Measurements from ENCODE around the gene TNIK.
A peak's percentile ranks its signal among the peaks of the same experiment; 100 is the strongest.
"Not testable (repeated sequence)": the region's sequence is repeated elsewhere in the genome, so short reads cannot be mapped to it uniquely, and the experiment has no call there.

Gene TNIK

DNA sequence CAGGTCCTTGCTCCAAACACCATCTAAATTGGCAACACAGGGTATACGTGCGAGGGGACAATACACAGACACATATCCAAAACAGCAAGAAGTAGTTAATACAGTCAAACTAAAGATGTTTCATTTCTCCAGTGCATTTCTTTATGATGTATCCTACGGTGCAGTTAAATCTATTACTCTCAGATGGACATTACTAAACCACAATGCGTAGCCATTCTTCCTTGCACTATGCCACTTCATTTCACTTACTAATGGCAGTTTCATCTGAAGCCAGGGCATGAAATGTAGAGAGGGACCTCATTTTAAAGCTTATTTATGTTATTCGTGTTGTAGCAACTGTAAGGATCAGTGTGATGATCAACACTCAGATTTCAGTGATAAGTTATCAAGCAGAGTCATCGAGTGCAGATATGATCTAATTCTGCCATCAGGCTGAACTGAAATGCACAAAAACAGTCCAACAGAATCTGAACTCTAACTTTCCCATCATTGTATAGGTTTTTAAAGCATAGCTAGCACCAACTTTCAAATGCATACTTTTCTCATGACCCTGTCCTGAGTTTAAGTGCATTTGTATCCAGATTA, 14.5 kb downstream of the TNIK start:
- DNase-seq = no peak

DNA sequence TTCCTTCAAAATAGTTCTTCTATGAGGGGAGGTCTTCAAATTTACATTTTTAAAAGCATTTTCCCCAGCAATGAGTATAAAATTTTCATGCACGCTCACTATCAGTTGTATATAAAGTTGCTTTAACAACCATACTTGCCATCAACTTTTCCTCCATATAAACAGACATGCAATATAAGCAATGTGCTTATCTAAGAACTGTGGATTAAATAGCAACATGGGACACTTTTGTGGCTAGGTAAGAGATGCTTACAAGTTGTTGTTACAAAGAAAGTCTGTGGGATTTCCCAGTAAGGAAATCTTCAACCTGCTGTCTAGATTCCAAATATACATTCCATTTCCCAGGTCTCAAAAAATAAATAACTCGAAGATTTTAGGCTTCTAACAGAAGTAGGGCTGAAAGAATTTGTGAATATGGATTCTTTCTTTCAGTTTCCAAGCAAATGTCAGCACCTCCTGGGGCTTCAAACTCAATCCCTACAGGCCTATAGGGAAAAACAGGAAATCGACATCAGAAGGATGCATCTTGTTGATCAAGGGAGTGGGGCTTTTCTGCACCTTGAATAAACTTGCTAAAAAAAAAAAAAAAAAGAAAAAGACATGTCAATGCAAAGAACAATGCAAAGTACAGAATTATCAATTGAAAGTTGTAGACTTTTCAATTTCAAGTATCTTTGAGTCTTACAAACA, 16.1 kb downstream of the TNIK start:
- peak; percentile 71 for DNase-seq

DNA sequence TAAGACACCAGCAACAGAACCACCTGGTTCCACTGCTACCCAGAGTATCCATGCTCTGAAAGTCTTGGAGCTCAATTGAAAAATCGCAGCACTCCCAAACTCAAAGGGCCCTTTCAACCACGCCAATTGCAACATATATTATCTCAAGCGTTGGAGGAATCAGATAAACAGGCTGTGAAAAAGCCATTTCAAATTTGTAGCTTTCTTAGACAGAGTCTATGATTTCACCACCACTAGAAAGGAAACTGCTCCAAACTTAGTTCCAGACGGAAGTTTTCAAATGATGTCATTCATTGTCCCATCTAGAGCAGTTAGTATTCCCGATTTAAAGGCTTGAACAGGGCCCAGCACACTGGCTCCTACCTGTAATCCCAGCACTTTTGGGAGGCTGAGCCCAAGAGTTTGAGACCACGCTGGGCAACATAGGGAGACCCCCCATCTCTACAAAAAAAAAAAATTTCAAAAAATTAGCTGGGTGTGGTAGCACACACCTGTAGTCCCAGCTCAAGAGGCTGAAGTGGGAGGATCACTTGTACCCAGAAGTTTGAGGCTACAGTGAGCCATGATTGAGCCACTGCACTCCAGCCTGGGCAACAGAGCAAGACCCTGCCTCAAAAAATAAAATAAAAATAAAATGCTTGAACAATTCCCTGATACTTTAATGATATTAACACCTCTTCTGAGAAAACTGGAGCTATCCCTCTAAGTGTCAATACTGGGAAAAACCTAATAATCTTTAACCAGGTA, 16.8 kb downstream of the TNIK start:
- DNase-seq = peak; percentile 60

DNA sequence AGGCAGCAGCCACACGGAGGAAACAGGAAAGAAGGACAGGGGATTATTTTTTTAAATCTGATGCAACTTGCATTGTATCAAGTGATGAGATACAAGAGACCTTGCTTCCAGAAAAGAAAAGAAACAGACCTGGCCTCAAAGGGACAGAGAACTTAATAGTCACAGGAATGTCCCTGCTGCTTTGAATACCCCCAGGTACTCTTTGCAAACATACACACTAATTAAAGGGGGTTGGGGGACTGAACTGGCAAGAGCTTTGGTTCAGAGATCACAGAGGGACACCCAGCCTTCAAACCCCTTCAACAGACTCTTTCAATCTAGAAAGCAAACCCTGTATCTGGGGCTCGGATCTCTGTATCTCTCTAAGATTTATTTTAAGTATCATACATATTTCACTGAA, 18.0 kb downstream of the TNIK start:
- no peak for DNase-seq

DNA sequence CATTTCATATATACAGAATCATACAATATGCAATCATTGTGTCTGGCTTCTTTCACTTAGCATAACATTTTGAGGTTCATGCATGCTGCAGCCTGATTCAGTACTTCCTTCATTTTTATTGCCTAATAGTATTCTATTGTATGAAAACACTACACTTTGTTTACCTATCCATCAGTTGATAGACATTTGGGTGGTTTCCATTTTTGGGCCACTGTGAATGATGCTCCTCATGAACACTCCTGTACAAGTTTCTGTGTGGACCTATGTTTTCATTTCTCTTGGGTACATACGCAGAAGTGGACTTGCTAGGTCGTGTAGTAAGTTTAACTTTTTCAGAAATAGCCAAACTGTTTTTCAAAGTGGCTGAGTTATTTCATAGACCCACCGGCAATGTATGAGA, 18.8 kb downstream of the TNIK start:
- DNase-seq = no peak

DNA sequence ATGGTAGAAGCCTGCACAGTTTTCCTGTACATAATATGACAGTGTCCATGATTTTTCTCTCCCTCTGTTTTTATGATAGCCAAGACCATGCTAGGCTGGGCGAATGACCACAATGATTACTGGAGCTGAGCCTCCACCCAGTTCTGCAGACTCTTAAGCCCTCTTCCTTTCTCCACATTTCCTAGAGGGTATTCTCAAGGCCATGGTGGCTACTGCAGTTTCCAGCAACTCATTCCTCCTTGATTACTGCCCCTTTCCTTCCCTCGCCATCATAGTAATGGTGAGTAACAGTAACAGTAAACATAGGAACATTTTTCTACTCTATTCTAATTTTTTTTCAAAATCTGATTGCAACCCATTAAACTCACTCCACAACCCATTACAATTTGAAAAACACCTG, 20.2 kb downstream of the TNIK start:
- no peak for DNase-seq

DNA sequence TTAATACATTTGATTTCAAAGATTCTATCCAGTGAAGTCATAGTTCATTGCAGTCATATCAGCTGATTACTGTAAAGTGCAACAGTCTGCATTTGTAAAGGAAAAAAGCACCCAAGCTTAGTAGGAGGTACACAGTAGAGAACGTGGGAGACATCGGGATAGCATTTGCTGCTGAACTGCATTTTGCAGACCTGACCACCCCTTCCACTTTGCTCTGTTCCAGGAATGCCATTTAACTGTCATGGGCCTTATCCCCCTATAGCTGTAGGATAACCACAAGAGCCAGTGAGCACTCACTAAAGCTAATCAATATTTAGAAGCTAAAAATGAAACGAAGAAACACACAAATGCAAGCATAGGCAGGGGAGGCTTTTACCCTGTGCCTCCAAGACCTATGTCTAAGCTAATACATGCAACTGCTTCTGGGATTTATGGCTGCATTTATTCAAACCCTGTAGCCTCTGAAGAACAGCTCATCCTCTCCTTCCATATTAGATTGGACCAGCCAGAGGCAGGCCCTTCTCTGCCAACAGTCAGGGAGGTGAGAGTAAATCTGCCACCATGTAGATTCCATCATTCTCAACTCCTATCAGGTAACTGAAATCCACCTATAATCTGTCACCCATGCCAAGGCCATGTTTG, 23.0 kb downstream of the TNIK start:
- DNase-seq = no peak

DNA sequence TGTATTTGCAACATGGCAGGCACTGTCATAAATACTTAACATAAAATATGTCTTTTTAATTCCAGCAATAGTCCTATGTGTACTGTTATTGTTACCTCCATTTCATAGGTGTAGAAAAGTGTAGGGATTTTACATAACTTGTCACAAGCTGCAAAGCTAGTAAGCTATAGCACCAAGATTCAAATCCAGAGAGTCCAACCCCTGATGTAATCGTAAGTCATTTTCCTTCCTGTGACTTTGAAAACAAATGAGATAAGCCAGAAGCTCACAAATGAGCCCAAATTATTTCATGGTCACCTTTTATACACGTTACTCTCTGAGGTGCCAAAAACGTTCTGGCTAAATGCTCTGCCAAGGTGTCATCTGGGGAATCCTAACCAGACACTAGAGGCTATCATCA, 23.8 kb downstream of the TNIK start:
- no peak for DNase-seq

DNA sequence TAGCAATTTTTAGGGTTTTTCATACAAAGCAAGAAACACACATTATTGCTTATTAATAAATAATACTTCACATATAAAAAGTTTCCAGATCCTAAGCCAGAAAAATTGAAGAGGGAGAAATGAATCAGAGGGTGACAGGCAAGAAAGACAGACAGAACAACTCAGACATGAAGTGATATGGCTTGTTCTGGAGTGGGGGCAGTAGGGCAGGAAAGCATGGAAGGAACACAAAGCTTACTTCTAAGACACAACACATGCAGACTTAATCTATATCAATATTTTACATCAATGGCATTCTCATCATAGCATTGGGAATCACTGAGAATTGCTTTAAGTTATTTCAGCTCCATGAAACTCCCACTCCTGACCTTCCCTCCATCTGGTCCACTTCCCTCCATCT, 24.4 kb downstream of the TNIK start:
- DNase-seq = no peak

DNA sequence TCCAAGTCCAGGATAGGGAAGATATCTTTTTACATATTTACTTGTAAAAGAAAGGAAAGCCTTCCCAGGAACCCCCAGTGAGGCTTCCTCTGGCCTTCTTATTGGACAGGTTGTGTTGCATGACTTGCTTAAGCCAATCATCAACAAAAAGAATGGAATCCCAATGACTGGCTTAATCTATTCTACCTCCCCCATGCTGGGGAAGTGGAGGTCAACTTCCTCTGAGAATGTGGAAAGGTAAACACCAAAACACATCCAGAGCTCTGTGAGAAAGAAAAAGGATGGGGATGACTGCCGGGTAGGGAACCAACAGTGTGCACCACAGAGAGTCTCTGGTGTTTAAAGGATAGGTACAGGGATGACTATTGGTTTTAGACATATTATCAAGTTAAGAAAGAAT, 25.1 kb downstream of the TNIK start:
- no peak for DNase-seq

DNA sequence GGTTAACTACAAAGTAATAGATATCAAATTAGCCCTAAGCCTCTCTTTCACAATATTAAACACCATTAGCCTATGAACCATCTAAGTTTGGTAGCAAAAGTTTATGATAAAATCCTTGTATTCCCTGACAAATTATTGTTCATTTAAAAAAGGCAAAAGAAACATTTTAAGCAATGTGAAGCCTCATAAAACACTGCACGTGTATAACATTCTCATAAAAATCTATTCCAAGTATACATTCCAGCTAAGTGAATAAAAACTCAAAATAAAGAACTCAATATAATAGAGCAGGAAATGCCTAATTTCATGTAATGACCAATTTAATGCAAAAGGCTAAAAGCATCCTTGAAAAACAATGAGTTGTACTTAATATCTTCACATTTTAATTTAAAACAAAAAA, 27.7 kb downstream of the TNIK start:
- DNase-seq = no peak

DNA sequence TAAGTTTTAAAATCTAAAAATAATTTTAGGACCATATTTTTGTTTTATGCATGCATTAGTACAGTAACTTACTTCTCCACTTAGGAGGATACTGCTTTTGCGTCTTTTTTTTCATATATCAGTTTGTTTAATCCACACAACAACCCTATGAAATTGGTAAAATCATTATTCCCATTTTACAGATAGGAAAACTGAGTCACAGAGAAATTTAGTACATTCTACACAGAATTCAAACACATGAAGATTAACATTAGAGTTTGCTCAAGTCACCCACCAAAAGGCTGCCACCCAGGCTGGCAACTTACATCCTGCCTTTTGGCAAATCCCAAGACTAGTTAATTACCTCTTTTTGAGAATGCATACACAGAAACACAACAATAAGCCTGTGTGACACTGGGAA, 28.7 kb downstream of the TNIK start:
- no peak for DNase-seq

DNA sequence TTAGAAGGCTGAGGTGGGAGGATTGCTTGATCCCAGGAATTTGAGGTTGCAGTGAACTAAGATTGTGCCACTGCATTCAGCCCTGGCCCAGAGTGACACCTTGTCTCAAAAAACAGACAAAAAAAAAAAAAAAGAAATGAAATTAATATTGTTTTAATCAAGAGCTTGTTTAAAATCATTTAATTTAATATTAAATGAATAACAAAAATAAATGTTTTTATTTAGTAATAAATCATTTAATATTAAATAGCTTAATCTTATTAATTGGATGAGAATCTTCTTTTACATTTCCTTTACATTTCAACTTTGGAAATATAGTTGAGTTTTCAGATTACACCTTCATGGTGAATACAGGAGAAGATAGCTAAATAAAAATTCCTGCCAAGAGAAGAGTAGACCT, 29.7 kb downstream of the TNIK start:
- no peak for DNase-seq

DNA sequence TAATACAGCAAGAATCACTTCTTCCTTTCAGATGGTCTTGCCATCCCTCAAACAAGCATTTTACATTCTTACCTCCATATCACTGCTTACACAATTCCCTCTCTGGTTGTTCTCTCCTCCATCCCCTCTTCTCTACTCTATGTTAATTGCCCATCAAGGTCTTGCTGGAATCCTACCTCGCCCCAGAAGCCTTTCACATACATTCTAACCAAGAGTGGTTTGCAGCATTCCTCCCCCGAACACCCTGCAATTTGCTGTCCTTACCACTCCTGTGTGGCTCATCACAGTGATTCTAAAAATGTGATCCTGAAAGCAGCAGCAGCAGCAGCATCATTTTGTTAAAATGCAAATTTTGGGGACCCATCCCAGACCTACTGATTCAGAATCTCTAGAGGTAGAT, 30.6 kb downstream of the TNIK start:
- DNase-seq = no peak

DNA sequence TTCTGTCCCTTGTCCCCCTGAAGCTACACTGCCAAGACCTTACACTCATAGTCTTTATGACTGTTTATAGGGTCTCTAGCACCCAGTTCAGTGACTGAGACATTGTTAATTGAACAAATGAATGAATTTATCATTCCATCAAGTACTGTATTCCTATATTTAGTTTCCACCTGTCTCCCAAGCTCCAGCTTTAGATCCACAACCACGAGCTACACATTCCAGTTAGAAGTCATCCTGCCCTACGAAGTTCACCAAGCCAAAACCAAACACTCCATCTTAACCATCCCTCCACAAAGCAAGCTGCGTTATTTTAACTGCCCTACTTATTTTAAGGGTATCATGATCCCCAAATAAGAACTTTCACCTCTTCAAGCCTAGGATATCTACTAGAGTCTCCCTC, 31.3 kb downstream of the TNIK start:
- DNase-seq = no peak

DNA sequence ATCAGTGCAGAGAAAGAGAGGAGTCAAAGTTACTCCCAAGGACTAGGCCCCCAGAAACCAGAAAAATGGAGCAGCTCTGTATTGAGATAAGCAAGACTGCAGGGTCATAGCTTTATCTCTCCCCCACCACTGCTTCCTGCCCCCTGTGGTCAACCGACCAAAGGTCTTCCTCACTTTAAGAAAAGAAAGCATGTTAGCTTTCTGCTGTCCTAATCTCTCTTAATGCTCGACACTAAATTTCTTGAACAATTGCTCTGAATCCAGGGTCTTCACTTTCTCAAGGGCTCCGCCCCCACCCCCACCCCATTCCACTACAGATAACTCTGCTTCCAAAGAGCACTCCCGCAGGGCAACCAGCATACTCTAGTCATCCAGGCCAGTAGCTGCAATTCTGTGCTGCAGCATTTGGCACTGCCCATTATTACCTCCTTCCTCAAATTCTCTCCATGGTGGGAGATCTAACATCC, 31.9 kb downstream of the TNIK start:
- DNase-seq = peak; percentile 97

DNA sequence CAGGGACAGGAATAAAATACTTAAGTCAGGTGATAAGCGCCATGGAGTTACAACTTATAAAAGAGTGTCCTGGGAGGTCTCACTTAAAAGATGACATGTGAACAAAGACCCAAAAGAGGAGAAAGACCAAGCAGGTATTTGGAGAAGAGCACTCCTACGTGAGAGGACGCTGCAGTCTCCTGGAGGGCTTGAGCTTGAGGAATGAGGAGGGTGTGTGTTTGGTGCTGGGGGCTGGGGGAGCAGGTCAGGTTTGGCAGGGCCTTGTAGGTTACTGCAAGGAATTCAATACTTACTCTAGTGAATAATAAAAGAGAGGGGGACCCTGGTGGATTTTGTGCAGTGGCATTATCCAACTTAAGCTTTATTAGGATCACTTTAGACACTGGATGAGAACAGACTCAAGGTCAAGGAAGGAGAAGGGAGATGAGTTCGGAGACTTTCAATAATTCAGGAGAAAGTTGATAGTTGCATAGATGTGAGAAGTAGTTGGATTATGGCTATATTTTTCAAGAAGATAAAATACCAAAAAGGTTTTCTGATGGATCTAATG, 32.4 kb downstream of the TNIK start:
- peak; percentile 29 for DNase-seq

DNA sequence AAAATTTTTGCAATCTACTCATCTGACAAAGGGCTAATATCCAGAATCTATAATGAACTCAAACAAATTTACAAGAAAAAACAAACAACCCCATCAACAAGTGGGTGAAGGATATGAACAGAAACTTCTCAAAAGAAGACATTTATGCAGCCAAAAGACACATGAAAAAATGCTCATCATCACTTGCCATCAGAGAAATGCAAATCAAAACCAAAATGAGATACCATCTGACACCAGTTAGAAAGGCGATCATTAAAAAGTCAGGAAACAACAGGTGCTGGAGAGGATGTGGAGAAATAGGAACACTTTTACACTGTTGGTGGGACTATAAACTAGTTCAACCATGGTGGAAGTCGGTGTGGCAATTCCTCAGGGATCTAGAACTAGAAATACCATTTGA, 36.1 kb downstream of the TNIK start:
- DNase-seq = not testable (repeated sequence)

DNA sequence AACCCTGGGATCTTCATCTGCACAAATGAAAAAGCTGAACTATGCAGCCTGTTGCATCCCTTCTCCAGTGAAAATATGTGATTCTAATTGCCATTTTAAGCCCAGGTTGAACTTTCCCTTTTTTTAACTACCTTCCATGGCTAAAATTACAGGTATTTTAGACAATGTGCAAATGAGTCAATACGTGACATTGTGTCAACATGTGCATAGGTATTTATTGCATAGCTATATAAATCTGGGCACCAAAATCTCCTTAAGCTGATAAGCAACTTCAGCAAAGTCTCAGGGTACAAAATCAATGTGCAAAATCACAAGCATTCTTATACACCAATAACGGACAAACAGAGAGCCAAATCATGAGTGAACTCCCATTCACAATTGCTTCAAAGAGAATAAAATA, 37.4 kb downstream of the TNIK start:
- not testable (repeated sequence) for DNase-seq

DNA sequence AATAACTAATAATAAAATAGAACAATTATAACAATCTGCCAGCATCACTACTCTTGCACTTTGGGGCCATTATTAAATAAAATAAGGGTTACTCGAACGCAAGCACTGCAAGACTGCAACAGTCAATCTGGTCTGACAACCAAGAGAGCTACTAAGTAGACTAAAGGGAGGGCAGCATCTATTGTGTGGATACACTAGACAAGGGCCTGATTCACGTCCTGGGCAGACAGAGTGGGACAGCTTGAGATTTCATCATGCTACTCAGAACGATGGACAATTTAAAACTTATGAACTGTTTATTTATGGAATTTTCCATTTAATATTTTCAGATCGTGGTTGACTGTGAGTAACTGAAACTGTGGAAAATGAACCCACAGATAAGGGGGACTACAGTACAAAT, 39.5 kb downstream of the TNIK start:
- no peak for DNase-seq

DNA sequence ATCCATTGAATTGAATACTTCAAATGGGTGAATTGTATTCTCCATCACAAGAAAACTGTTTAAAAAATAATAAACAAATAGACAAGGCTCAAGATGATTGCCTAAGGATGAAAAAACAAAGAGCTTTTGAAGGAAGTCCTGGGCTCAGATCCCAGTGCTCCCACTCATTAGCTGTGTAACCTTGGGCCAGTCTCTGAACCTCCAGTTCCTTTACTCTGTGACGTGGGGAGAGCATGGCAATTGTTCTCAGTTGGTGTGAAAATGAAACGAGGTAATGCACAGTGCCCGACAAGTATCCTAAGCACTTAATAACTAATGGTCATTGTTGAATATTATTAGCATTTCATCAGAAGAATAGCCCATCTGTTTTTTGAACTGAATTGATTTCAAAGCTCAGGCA, 40.7 kb downstream of the TNIK start:
- DNase-seq = no peak

DNA sequence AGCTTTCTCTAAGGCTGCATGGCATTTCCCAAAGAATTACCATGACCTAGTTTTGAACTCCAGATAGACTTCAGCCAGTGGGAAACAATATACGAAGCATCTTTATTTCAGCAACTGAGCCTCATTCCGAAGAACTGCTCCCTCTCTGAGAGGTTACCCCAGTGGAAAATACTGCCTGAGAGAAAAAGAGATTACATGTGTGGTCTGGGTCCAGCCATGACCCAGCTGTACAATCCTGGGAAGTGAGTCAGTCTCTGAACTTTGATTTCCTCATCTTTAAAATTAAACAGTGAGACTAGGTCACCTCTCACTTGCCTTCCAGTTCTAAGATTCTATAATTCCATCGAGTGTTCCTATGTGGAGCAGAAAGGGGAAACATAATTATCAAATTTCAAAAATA, 42.4 kb downstream of the TNIK start:
- no peak for DNase-seq

DNA sequence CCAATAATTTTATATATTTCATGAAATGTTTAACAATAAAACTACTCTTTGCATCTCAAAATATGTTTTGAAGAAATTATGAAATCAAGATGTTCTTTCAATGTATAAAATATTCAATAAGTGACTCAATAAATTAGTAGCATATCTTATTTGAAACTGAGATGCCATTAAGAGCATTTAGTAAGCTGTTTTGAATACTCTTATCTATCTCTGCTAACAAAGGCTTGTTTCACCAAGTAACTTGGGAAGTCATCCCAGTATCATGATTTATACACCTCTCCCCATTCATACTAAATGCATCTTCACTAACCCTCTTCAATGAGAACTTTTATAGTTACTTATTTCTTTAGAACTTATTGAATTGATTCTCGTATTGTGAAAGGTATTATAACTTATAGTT, 43.1 kb downstream of the TNIK start:
- DNase-seq = no peak

DNA sequence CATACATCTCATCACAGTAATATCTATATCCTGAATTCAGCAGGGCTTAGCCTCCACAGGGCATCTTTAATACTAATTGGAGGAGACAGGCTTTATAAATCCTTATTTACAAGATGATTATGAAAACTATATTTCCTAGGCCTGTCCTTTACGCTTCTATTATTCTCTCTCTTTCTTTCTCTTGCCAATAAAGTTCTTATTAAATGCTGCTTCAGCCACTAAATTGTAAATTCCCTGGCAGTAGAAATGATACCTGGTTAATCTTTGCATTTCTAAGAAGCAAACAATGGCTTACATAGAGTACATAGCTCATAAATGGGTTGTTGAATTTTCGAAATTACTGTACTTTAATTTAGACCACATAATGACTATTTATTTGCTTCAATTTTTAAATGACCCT, 43.5 kb downstream of the TNIK start:
- DNase-seq = no peak

All from hematopoietic multipotent progenitor cell treated with erythropoietin and hydrocortisone succinate and interleukin-3 and kit ligand, for 4 days (in vitro differentiated cells).